K562 (cell line): ENCODE measurements around the gene TBL1Y. TPM values are rescaled to one million over a fixed set of nuclear protein-coding genes. Genes with fewer than 3 reads are reported as not detected.

Experiments used
- ATAC-seq: fragments of 200-7000 bp; cut with Tn5 transposase; 3 replicates; pipeline ENCODE4 v1.9.1; 2020; ENCODE audit warnings: moderate library complexity
- BruUV-seq: library from RNA; stranded (reverse); fragments of 400-500 nt; replicated peaks from 2 replicates; lab custom pipeline; 2021; lab: Mats Ljungman, UMichigan
- CTCF ChIA-PET: fragments of 300-600 bp; formaldehyde crosslinking; extraction: SDS; loops from one replicate; lab custom pipeline; 2021; ENCODE audit warnings: low intra/inter-chr PET ratio; lab: Yijun Ruan, JAX
- POLR2A ChIA-PET: fragments of 300-600, 350-650 bp; sonication (Branson Sonifier 250); formaldehyde crosslinking; extraction: SDS; loops from one replicate; lab custom pipeline; 2021; ENCODE audit warnings: antibody characterized with exemption, inconsistent platforms; lab: Yijun Ruan, JAX
- DNase-seq, 4 experiments: peaks; one replicate each; pipeline versions ENCODE4 v3.0.0 to v3.0.0-alpha.2; 2011 to 2018; ENCODE audit warnings: low spot score in 3 of 4, mixed read lengths in 3 of 4; ENCODE audit errors: extremely low read depth in 1 of 4
- FAIRE-seq: peaks from 2 replicates; lab custom pipeline; 2011; peaks lifted over from hg19 to GRCh38; lab: Jason Lieb, UNC
- H2AFZ ChIP-seq: 2 replicates; pipeline ENCODE4 v1.6.0; 2011; ENCODE audit warnings: low read depth, low read length, control low read depth, inconsistent platforms
- H3K27ac ChIP-seq: fragments of 200-600 bp; 3 replicates; pipeline ENCODE4 v1.8.0; 2011; ENCODE audit warnings: low read depth, mild to moderate bottlenecking, control low read depth, inconsistent platforms, low read length, moderate library complexity, mixed read lengths; ENCODE audit errors: extremely low read depth
- H3K27me3 ChIP-seq, 2 experiments: fragments of 300-600 bp in 1 of 2; 2 replicates in 1 of 2; 3 replicates in 1 of 2; pipeline versions ENCODE4 v1.6.0 to v1.8.0; 2011; ENCODE audit warnings: inconsistent platforms in 2 of 2, low read length in 2 of 2, mild to moderate bottlenecking in 1 of 2, mixed read lengths in 1 of 2, moderate library complexity in 1 of 2; ENCODE audit not compliant: control insufficient read depth in 2 of 2, insufficient read depth in 2 of 2
- H3K36me3 ChIP-seq: fragments of 300-600 bp; 3 replicates; pipeline ENCODE4 v1.8.0; 2011; ENCODE audit warnings: mild to moderate bottlenecking, low read length, inconsistent platforms; ENCODE audit not compliant: control insufficient read depth, insufficient read depth
- H3K4me1 ChIP-seq, 2 experiments: fragments of 200-600 bp in 1 of 2; replicated peaks in 1 of 2; 2 replicates in 1 of 2; 3 replicates in 1 of 2; pipeline versions ENCODE4 v1.5.1 to v1.8.0; 2011; ENCODE audit warnings: inconsistent platforms in 2 of 2, low read length in 2 of 2, mild to moderate bottlenecking in 1 of 2, mixed read lengths in 1 of 2, moderate library complexity in 1 of 2; ENCODE audit not compliant: control insufficient read depth in 2 of 2, insufficient read depth in 2 of 2
- H3K4me2 ChIP-seq: 2 replicates; pipeline ENCODE4 v1.6.1; 2011; ENCODE audit warnings: low read length, control low read depth, inconsistent platforms, mixed read lengths; ENCODE audit not compliant: insufficient read depth
- H3K4me3 ChIP-seq: fragments of 200-600 bp; sonication (generic), shearing (Covaris generic); 2 replicates; pipeline ENCODE4 v1.5.1; 2016; ENCODE audit warnings: control low read depth, inconsistent platforms
- H3K79me2 ChIP-seq: fragments of 200-600 bp; 3 replicates; pipeline ENCODE4 v1.8.0; 2011; ENCODE audit warnings: low read length, inconsistent platforms; ENCODE audit not compliant: control insufficient read depth, insufficient read depth
- H3K9ac ChIP-seq, 2 experiments: 2 replicates each; pipeline versions ENCODE4 v1.6.0 to v1.6.1; 2011; ENCODE audit warnings: low read depth in 2 of 2, low read length in 2 of 2, control low read depth in 1 of 2, inconsistent platforms in 1 of 2, mild to moderate bottlenecking in 1 of 2, mixed read lengths in 1 of 2; ENCODE audit not compliant: insufficient read depth in 1 of 2
- H3K9me1 ChIP-seq: one replicate; pipeline ENCODE4 v1.6.0; 2011; ENCODE audit warnings: inconsistent platforms, mild to moderate bottlenecking, low read length, moderate library complexity; ENCODE audit not compliant: control insufficient read depth, insufficient read depth
- H3K9me3 ChIP-seq: replicated peaks from 2 replicates; pipeline ENCODE4 v1.5.1; 2011; ENCODE audit warnings: low read depth, low read length, inconsistent platforms; ENCODE audit not compliant: control insufficient read depth, insufficient read depth
- H4K20me1 ChIP-seq: replicated peaks from 2 replicates; pipeline ENCODE4 v1.6.1; 2011; ENCODE audit warnings: low read length, inconsistent platforms, mixed read lengths; ENCODE audit not compliant: control insufficient read depth, insufficient read depth
- BMI1 ChIP-seq: fragments of 150-350 bp; IDR thresholded peaks from 2 replicates; pipeline ENCODE4 v1.6.1; 2014; ENCODE audit warnings: low read length
- E2F3 ChIP-seq: fragments of 250-450 bp; sonication (Bioruptor Pico); IDR thresholded peaks from 2 replicates; pipeline ENCODE4 v1.4.0; 2020; ENCODE audit warnings: mild to moderate bottlenecking
- GTF2B ChIP-seq: IDR thresholded peaks from 2 replicates; pipeline ENCODE4 v1.6.1; 2011; ENCODE audit not compliant: insufficient read length; ENCODE audit errors: extremely low read depth
- NR0B1 ChIP-seq: fragments of 450-650 bp; IDR thresholded peaks from one replicate; pipeline ENCODE4 v1.6.1; 2018; ENCODE audit warnings: mild to moderate bottlenecking, moderate library complexity; ENCODE audit not compliant: partially characterized antibody
- PHF8 ChIP-seq: fragments of 200-600 bp; sonication (generic); IDR thresholded peaks from 2 replicates; pipeline ENCODE4 v1.6.1; 2012; ENCODE audit warnings: mixed run types, mild to moderate bottlenecking, inconsistent platforms, low read length, moderate library complexity, borderline replicate concordance
- POLR2AphosphoS2 ChIP-seq: IDR thresholded peaks from 2 replicates; pipeline ENCODE4 v1.6.1; 2012; ENCODE audit warnings: low read length, improper control_type of control experiment
- SPI1 ChIP-seq: IDR thresholded peaks from 2 replicates; pipeline ENCODE4 v1.6.1; 2011; ENCODE audit warnings: low read depth, low read length, control low read depth, borderline replicate concordance
- TAF7 ChIP-seq: fragments of 450-650 bp; IDR thresholded peaks from 2 replicates; pipeline ENCODE4 v1.6.1; 2016; ENCODE audit warnings: missing genetic modification characterization, missing compliant biosample characterization
- TFAM ChIP-seq: fragments of 250-450 bp; sonication (Bioruptor Pico); conservative IDR thresholded peaks from 2 replicates; pipeline ENCODE4 v1.5.0; 2021; ENCODE audit warnings: mild to moderate bottlenecking, moderate library complexity
- TSC22D4 ChIP-seq: fragments of 450-650 bp; IDR thresholded peaks from 2 replicates; pipeline ENCODE4 v1.6.1; 2016; ENCODE audit warnings: missing genetic modification characterization, missing biosample characterization, control low read depth
- U2AF1 ChIP-seq: fragments of 200-400 bp; formaldehyde crosslinking; optimal IDR thresholded peaks from 2 replicates; pipeline ENCODE3; 2017; ENCODE audit warnings: mild to moderate bottlenecking, low read depth, low read length, moderate library complexity
- USF1 ChIP-seq: sonication (generic); formaldehyde crosslinking; IDR thresholded peaks from 2 replicates; pipeline ENCODE4 v1.9.0; 2022; ENCODE audit warnings: mild to moderate bottlenecking, missing genetic modification reagents
- ZBTB1 ChIP-seq: sonication (generic); formaldehyde crosslinking; IDR thresholded peaks from 2 replicates; pipeline ENCODE4 v1.8.1; 2023; ENCODE audit warnings: missing genetic modification reagents, low read depth, mild to moderate bottlenecking, borderline replicate concordance
- ZNF146 ChIP-seq: IDR thresholded peaks from one replicate; pipeline ENCODE4 v1.6.1; 2018; ENCODE audit warnings: missing compliant biosample characterization; ENCODE audit not compliant: unreplicated experiment
- ZNF561 ChIP-seq: fragments of 450-650 bp; formaldehyde crosslinking; conservative IDR thresholded peaks from 2 replicates; pipeline ENCODE4 v1.4.0; 2020; ENCODE audit warnings: mild to moderate bottlenecking, moderate library complexity
- ZSCAN29 ChIP-seq: fragments of 450-650 bp; IDR thresholded peaks from 2 replicates; pipeline ENCODE4 v1.6.1; 2017
- WGBS: fragments of 100-300 bp; shearing (Covaris generic); methylation state at CpG from one replicate; pipeline ENCODE4 v1.1.6; 2016; ENCODE audit warnings: low coverage, mixed read lengths; ENCODE audit not compliant: insufficient coverage; ENCODE audit errors: missing lambda C conversion rate; 5-methylcytosine and 5-hydroxymethylcytosine counted together
- in situ Hi-C: fragments of 300-500 bp; cut with MboI; formaldehyde crosslinking; loops from 4 replicates; pipeline ENCODE4 v1.15.0; 2018; ENCODE audit warnings: inconsistent platforms, mixed read lengths
- intact Hi-C: fragments of 100-400 bp; cut with micrococcal nuclease; formaldehyde crosslinking; loops from 2 replicates; pipeline ENCODE4 v1.14.2; 2022
- polyA plus RNA-seq, 8 experiments: library from polyadenylated mRNA; depleted of rRNA in 4 of 8; stranded (reverse) in 5 of 8; unstranded in 3 of 8; fragments of >200 nt; fragmentation: Nextera tagmentation in 2 of 8; fragmentation: Illumina TruSeq in 1 of 8; extraction: Ambion mirVana in 2 of 8; extraction: Trizol in 1 of 8; gene quantifications; 2 replicates each; pipeline versions ENCODE4 v1.2.1 to v1.2.3, GENCODE V29; 2011 to 2014; ENCODE audit warnings: inconsistent platforms in 1 of 8, missing spikeins in 1 of 8
- total RNA-seq, 7 experiments: library from RNA; depleted of rRNA in 6 of 7; stranded (reverse); fragments of >200 nt in 6 of 7; fragmentation: Illumina TruSeq in 2 of 7; extraction: Trizol in 2 of 7; gene quantifications; 2 replicates each; pipeline versions ENCODE4 v1.2.1 to v1.2.3, GENCODE V29; 2011 to 2021; ENCODE audit warnings: low replicate concordance in 1 of 7

Gene TBL1Y
- total and polyA plus RNA-seq, 9 of the 15 experiments (the other 6 are each of a cell fraction or from before 2014, with no cell fraction given) = not detected

GRCh38 chrY:6999905-7000304, 89.4 kb downstream of the TBL1Y start:
- WGBS = no CpG with 5 or more reads among the region's 2 CpGs
- Histone ChIP-seq H3K27me3 (no peaks in the 10 kb centered on the region), H3K36me3 (no peaks in the 10 kb centered on the region), H2AFZ (no peak overlapping the region), H3K4me3 (no peak overlapping the region)
- in situ Hi-C loops = no loop called here
- POLR2A ChIA-PET = no interaction called here
- TF ChIP-seq ZSCAN29 = no peak
- TF ChIP-seq PHF8 = no peak
- no peak for TF ChIP-seq ZBTB1 (CRISPR knock-in tag)
- TF ChIP-seq SPI1 = no peak
- TF ChIP-seq, all 486 proteins: peak for 0
- H3K79me2 ChIP-seq = no peaks in the 10 kb centered on the region
- no peak overlapping the region for H3K9ac ChIP-seq
- H3K9me3 ChIP-seq = no peaks in the 10 kb centered on the region
- no peaks in the 10 kb centered on the region for H3K4me1 ChIP-seq
- no peak overlapping the region for H3K27ac ChIP-seq
- CTCF ChIA-PET = no interaction called here
- ATAC-seq = no peak
- H4K20me1 ChIP-seq = no peaks in the 10 kb centered on the region
- intact Hi-C loops = no loop called here
- no peak overlapping the region for H3K4me2 ChIP-seq
- no TSS peak for BruUV-seq
- no peaks in the 10 kb centered on the region for H3K9me1 ChIP-seq
- FAIRE-seq = no peak
- no peak for DNase-seq

- no peak overlapping the region for H3K4me3 ChIP-seq
- no peak for FAIRE-seq
- no peak for DNase-seq
- H3K27me3 ChIP-seq = no peaks in the 10 kb centered on the region
- H3K79me2 ChIP-seq = no peaks in the 10 kb centered on the region
- no peaks in the 10 kb centered on the region for H3K36me3 ChIP-seq
- no peak for ATAC-seq
- no peaks in the 10 kb centered on the region for H4K20me1 ChIP-seq
- intact Hi-C loops (no loop called here), in situ Hi-C loops (no loop called here)
- no peaks in the 10 kb centered on the region for H3K9me1 ChIP-seq
- no peak overlapping the region for H3K27ac ChIP-seq
- H3K9me3 ChIP-seq = no peaks in the 10 kb centered on the region
- H2AFZ ChIP-seq = no peak overlapping the region
- ChIA-PET CTCF (no interaction called here), POLR2A (no interaction called here)
- WGBS = no CpG with 5 or more reads among the region's 3 CpGs
- H3K9ac ChIP-seq = no peak overlapping the region
- H3K4me2 ChIP-seq = no peak overlapping the region
- no TSS peak for BruUV-seq
- no peaks in the 10 kb centered on the region for H3K4me1 ChIP-seq
- TF ChIP-seq BMI1 = no peak
- no peak for TF ChIP-seq TAF7 (tag)
- no peak for TF ChIP-seq GTF2B
- TF ChIP-seq E2F3 (CRISPR knock-in tag) = no peak
- no peak for TF ChIP-seq ZNF561 (CRISPR knock-in tag)
- no peak for TF ChIP-seq ZNF146 (CRISPR knock-in tag)
- TF ChIP-seq NR0B1 = no peak
- no peak for TF ChIP-seq TSC22D4 (tag)
- no peak for TF ChIP-seq U2AF1
- TF ChIP-seq TFAM (CRISPR knock-in tag) = no peak
- TF ChIP-seq USF1 (CRISPR knock-in tag) = no peak
- TF ChIP-seq POLR2AphosphoS2 = no peak
Measured at GRCh38 chrY:7002581-7002980, 92.1 kb downstream of the TBL1Y start.
